DND-41 (cell line): ENCODE data around the gene C6orf89.

ENCODE experiments used
- CTCF ChIP-seq: IDR thresholded peaks from 2 replicates; pipeline ENCODE4 v1.5.1; 2012; ENCODE audit warnings: borderline replicate concordance, low read length, moderate library complexity, mild to moderate bottlenecking; ENCODE audit not compliant: poor library complexity, severe bottlenecking; ENCODE audit errors: extremely low read depth
- EZH2 ChIP-seq: IDR thresholded peaks from 3 replicates; pipeline ENCODE4 v1.6.1; 2012; ENCODE audit warnings: borderline replicate concordance, low read depth, mild to moderate bottlenecking, moderate library complexity, low read length, inconsistent platforms; ENCODE audit not compliant: severe bottlenecking

GRCh38 chr6:36938536-36938935, 52.8 kb downstream of the C6orf89 start:
- TF ChIP-seq CTCF (no peak), EZH2 (no peak)
